GM12878 (cell line): Measurements from ENCODE around the gene ZNF506. TPM values are rescaled to one million over a fixed set of nuclear protein-coding genes. Genes with fewer than 3 reads are reported as not detected.

Source experiments
- ATAC-seq: fragments of 200-7000 bp; cut with Tn5 transposase; 3 replicates; pipeline ENCODE4 v1.9.1; 2020; ENCODE audit warnings: mild to moderate bottlenecking, moderate library complexity
- BruUV-seq: library from RNA; stranded (reverse); fragments of 400-500 nt; replicated peaks from 2 replicates; lab custom pipeline; 2021; lab: Mats Ljungman, UMichigan
- CTCF ChIA-PET: fragments of 300-600 bp; sonication (Branson Sonifier 250); formaldehyde crosslinking; extraction: SDS; loops from one replicate; lab custom pipeline; 2021; ENCODE audit warnings: inconsistent platforms; lab: Yijun Ruan, JAX
- POLR2A ChIA-PET: fragments of 350-600 bp; formaldehyde crosslinking; extraction: SDS; loops from one replicate; lab custom pipeline; 2021; ENCODE audit warnings: inconsistent platforms; lab: Charles Lee
- RAD21 ChIA-PET: fragments of 300-600 bp; sonication (Branson Sonifier 250); formaldehyde crosslinking; loops from one replicate; lab custom pipeline; 2023; ENCODE audit warnings: antibody characterized with exemption; ENCODE audit not compliant: unreplicated experiment; lab: Charles Lee
- SMC1A ChIA-PET: fragments of 300-600 bp; sonication (Branson Sonifier 250); formaldehyde crosslinking; loops from one replicate; lab custom pipeline; 2023; ENCODE audit not compliant: unreplicated experiment, uncharacterized antibody; lab: Charles Lee
- DNase-seq: peaks from one replicate; pipeline ENCODE4 v3.0.0-alpha.2; 2011; ENCODE audit warnings: low read depth, low spot score
- FAIRE-seq: peaks from 3 replicates; lab custom pipeline; 2011; peaks lifted over from hg19 to GRCh38; lab: Jason Lieb, UNC
- H2AFZ ChIP-seq: 2 replicates; pipeline ENCODE4 v1.6.0; 2011; ENCODE audit warnings: low read depth, low read length, control low read depth; ENCODE audit not compliant: control insufficient read depth
- H3K27ac ChIP-seq: 2 replicates; pipeline ENCODE4 v1.5.1; 2011; ENCODE audit warnings: control low read depth; ENCODE audit not compliant: control insufficient read depth, insufficient read depth
- H3K27me3 ChIP-seq, 2 experiments: replicated peaks in 1 of 2; 2 replicates each; pipeline versions ENCODE4 v1.6.0 to v1.6.1; 2011; ENCODE audit warnings: low read length in 1 of 2; ENCODE audit not compliant: control insufficient read depth in 2 of 2, insufficient read depth in 2 of 2
- H3K36me3 ChIP-seq, 2 experiments: 2 replicates each; pipeline ENCODE4 v1.5.1; 2011; ENCODE audit warnings: low read length in 1 of 2; ENCODE audit not compliant: control insufficient read depth in 2 of 2, insufficient read depth in 2 of 2
- H3K4me1 ChIP-seq: 2 replicates; pipeline ENCODE4 v1.6.1; 2011; ENCODE audit warnings: mild to moderate bottlenecking, low read length, moderate library complexity, mixed read lengths; ENCODE audit not compliant: control insufficient read depth, insufficient read depth
- H3K4me2 ChIP-seq: 2 replicates; pipeline ENCODE4 v1.6.0; 2011; ENCODE audit warnings: control low read depth; ENCODE audit not compliant: control insufficient read depth, insufficient read depth
- H3K4me3 ChIP-seq: fragments of 200-600 bp; sonication (generic); 2 replicates; pipeline ENCODE4 v1.5.1; 2016
- H3K79me2 ChIP-seq: 2 replicates; pipeline ENCODE4 v1.6.0; 2011; ENCODE audit warnings: low read length; ENCODE audit not compliant: control insufficient read depth, insufficient read depth
- H3K9ac ChIP-seq: 2 replicates; pipeline ENCODE4 v1.8.0; 2011; ENCODE audit warnings: low read length, control low read depth, mixed read lengths; ENCODE audit not compliant: control insufficient read depth, insufficient read depth
- H3K9me3 ChIP-seq: replicated peaks from 3 replicates; pipeline ENCODE4 v1.5.1; 2011; ENCODE audit warnings: mild to moderate bottlenecking, low read length; ENCODE audit not compliant: control insufficient read depth, insufficient read depth
- H4K20me1 ChIP-seq: 2 replicates; pipeline ENCODE4 v1.6.0; 2011; ENCODE audit not compliant: control insufficient read depth, insufficient read depth
- ATF2 ChIP-seq: IDR thresholded peaks from 2 replicates; pipeline ENCODE4 v1.6.1; 2012; ENCODE audit warnings: low read length, inconsistent platforms
- BACH1 ChIP-seq: fragments of 450-650 bp; IDR thresholded peaks from 2 replicates; pipeline ENCODE4 v1.6.1; 2017; ENCODE audit warnings: mild to moderate bottlenecking, borderline replicate concordance
- HDAC2 ChIP-seq: fragments of 200-600 bp; sonication (generic); IDR thresholded peaks from 2 replicates; pipeline ENCODE4 v1.6.1; 2017
- KLF5 ChIP-seq: fragments of 450-650 bp; IDR thresholded peaks from 2 replicates; pipeline ENCODE4 v1.6.1; 2014; ENCODE audit warnings: mild to moderate bottlenecking; ENCODE audit not compliant: partially characterized antibody
- NFXL1 ChIP-seq: fragments of 450-650 bp; IDR thresholded peaks from 2 replicates; pipeline ENCODE4 v1.6.1; 2017; ENCODE audit warnings: antibody characterized with exemption, mild to moderate bottlenecking, borderline replicate concordance
- NFYA ChIP-seq: IDR thresholded peaks from 2 replicates; pipeline ENCODE4 v1.6.1; 2011; ENCODE audit warnings: low read depth, mild to moderate bottlenecking, low read length, improper control_type of control experiment, borderline replicate concordance
- POU2F2 ChIP-seq: IDR thresholded peaks from 3 replicates; pipeline ENCODE4 v1.6.1; 2011; ENCODE audit warnings: low read depth, mild to moderate bottlenecking, low read length, borderline replicate concordance
- ZBTB33 ChIP-seq: fragments of 450-650 bp; IDR thresholded peaks from 2 replicates; pipeline ENCODE4 v1.6.1; 2017; ENCODE audit warnings: mild to moderate bottlenecking
- ZNF384 ChIP-seq: IDR thresholded peaks from 2 replicates; pipeline ENCODE4 v1.6.1; 2012; ENCODE audit warnings: low read depth, mild to moderate bottlenecking, low read length, improper control_type of control experiment, borderline replicate concordance
- WGBS: methylation state at CpG from one replicate; pipeline ENCODE4 v1.1.6; 2016; ENCODE audit warnings: low lambda C conversion rate; ENCODE audit not compliant: insufficient replicate concordance, insufficient coverage; ENCODE audit errors: missing lambda C conversion rate; 5-methylcytosine and 5-hydroxymethylcytosine counted together
- in situ Hi-C: fragments of 300-500 bp; cut with MboI; formaldehyde crosslinking; loops from 9 replicates; pipeline ENCODE4 v1.14.3; 2018; ENCODE audit warnings: mixed read lengths
- intact Hi-C: fragments of 100-400 bp; cut with micrococcal nuclease; formaldehyde crosslinking; loops from one replicate; pipeline ENCODE4 v1.14.2; 2022; ENCODE audit not compliant: unreplicated experiment
- polyA plus RNA-seq, 11 experiments: library from polyadenylated mRNA; depleted of rRNA in 4 of 11; unstranded in 6 of 11; stranded (reverse) in 5 of 11; fragments of >200 nt; fragmentation: Nextera tagmentation in 4 of 11; fragmentation: Illumina TruSeq in 1 of 11; extraction: Ambion mirVana in 4 of 11; extraction: Trizol in 1 of 11; gene quantifications; 1 replicate in 1 of 11; 2 replicates in 10 of 11; pipeline versions ENCODE4 v1.2.1 to v1.2.3, GENCODE V29; 2011 to 2016; ENCODE audit warnings: inconsistent platforms in 2 of 11, missing spikeins in 2 of 11, low read depth in 1 of 11
- total RNA-seq, 4 experiments: library from RNA; depleted of rRNA in 3 of 4; stranded (reverse); fragments of >200 nt in 3 of 4; fragmentation: Illumina TruSeq in 1 of 4; extraction: Trizol in 1 of 4; gene quantifications; 2 replicates each; pipeline versions ENCODE4 v1.2.1 to v1.2.3, GENCODE V29; 2013 to 2021
- TF ChIP-seq, protein P1 (sequence below): fragments of 450-650 bp; IDR thresholded peaks from 2 replicates; pipeline ENCODE4 v1.6.1; 2016; ENCODE audit warnings: mild to moderate bottlenecking
- TF ChIP-seq, protein P2 (sequence below): IDR thresholded peaks from 2 replicates; pipeline ENCODE4 v1.6.1; 2011; ENCODE audit warnings: borderline replicate concordance, low read depth, mild to moderate bottlenecking, moderate library complexity, mixed read lengths, low read length; ENCODE audit not compliant: insufficient read depth; ENCODE audit errors: extremely low read length
- TF ChIP-seq, protein P3 (sequence below): fragments of 450-650 bp; IDR thresholded peaks from 2 replicates; pipeline ENCODE4 v1.6.1; 2016; ENCODE audit warnings: mild to moderate bottlenecking, moderate library complexity, borderline replicate concordance

The ZNF506 gene
- total and polyA plus RNA-seq, 10 of the 15 experiments (the other 5 are each of a cell fraction or from before 2014, with no cell fraction given) = 3.5 to 12.0 (median 7.9) TPM

DNA sequence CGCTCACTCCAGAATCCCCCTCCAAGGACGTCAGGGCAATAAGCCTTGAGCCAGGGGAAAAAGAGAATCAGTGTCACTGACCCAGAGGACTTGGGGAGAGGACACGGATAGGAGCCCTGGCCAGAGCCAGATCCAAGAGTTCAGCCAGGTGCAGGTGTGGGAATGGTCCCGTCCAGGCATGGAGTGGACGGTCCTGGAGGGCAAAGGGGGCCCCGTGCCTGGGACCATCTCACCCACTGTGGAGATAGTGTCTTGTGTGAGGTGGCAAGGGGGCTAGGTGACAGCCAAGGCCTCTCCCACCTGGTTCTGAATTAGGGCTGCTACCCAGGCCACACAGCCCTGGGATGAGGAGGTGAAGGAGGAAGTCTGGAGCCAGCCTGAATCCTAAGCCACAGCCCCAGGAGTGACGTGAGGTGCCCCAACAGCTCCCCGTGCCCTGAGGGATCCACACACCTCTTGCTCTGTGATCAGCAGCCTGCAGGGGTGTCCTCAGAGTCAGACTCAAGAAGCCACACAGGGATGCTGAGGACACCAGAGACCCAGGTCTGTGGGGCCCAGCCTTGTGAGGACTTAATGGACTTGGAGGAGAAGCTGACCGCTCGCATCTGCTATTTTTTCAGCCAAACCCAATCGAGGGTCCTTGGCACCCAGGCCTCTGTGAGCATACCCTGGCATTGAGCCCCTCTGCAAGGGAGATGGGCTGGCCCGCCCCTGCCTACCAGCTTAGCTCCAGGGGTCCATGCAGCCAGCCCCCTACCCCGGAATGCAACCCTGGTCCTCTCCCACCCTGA is 72.2 kb downstream of the ZNF506 start:
- Histone ChIP-seq H3K9ac (no peak overlapping the region), H3K27me3 (no peaks in the 10 kb centered on the region), H3K36me3 (no peaks in the 10 kb centered on the region), H3K4me1 (no peaks in the 10 kb centered on the region), H3K4me3 (no peak overlapping the region), H3K4me2 (no peak overlapping the region), H4K20me1 (no peaks in the 10 kb centered on the region), H3K27ac (no peak overlapping the region), H3K9me3 (peaks cover 2% of the 10 kb centered on the region; the same call in 1 of the 3 replicates), H2AFZ (no peak overlapping the region), H3K79me2 (no peaks in the 10 kb centered on the region)
- WGBS = 57% methylated on average over 13 of the region's 13 CpGs
- in situ Hi-C loops (no loop called here), intact Hi-C loops (no loop called here)
- FAIRE-seq (no peak), DNase-seq (no peak), ATAC-seq (no peak)
- no TSS peak for BruUV-seq
- CTCF ChIA-PET = no interaction called here
- POLR2A ChIA-PET = no interaction called here
- SMC1A ChIA-PET = no interaction called here
- RAD21 ChIA-PET = no interaction called here
- no peak for TF ChIP-seq ZNF384
- TF ChIP-seq, protein P1, sequence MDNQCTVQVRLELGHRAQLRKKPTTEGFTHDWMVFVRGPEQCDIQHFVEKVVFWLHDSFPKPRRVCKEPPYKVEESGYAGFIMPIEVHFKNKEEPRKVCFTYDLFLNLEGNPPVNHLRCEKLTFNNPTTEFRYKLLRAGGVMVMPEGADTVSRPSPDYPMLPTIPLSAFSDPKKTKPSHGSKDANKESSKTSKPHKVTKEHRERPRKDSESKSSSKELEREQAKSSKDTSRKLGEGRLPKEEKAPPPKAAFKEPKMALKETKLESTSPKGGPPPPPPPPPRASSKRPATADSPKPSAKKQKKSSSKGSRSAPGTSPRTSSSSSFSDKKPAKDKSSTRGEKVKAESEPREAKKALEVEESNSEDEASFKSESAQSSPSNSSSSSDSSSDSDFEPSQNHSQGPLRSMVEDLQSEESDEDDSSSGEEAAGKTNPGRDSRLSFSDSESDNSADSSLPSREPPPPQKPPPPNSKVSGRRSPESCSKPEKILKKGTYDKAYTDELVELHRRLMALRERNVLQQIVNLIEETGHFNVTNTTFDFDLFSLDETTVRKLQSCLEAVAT = no peak
- TF ChIP-seq, protein P2, sequence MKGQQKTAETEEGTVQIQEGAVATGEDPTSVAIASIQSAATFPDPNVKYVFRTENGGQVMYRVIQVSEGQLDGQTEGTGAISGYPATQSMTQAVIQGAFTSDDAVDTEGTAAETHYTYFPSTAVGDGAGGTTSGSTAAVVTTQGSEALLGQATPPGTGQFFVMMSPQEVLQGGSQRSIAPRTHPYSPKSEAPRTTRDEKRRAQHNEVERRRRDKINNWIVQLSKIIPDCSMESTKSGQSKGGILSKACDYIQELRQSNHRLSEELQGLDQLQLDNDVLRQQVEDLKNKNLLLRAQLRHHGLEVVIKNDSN = no peak
- no peak for TF ChIP-seq ATF2
- TF ChIP-seq BACH1 = no peak
- TF ChIP-seq HDAC2 = no peak
- no peak for TF ChIP-seq KLF5
- TF ChIP-seq NFYA = no peak
- TF ChIP-seq NFXL1 = no peak
- TF ChIP-seq, protein P3, sequence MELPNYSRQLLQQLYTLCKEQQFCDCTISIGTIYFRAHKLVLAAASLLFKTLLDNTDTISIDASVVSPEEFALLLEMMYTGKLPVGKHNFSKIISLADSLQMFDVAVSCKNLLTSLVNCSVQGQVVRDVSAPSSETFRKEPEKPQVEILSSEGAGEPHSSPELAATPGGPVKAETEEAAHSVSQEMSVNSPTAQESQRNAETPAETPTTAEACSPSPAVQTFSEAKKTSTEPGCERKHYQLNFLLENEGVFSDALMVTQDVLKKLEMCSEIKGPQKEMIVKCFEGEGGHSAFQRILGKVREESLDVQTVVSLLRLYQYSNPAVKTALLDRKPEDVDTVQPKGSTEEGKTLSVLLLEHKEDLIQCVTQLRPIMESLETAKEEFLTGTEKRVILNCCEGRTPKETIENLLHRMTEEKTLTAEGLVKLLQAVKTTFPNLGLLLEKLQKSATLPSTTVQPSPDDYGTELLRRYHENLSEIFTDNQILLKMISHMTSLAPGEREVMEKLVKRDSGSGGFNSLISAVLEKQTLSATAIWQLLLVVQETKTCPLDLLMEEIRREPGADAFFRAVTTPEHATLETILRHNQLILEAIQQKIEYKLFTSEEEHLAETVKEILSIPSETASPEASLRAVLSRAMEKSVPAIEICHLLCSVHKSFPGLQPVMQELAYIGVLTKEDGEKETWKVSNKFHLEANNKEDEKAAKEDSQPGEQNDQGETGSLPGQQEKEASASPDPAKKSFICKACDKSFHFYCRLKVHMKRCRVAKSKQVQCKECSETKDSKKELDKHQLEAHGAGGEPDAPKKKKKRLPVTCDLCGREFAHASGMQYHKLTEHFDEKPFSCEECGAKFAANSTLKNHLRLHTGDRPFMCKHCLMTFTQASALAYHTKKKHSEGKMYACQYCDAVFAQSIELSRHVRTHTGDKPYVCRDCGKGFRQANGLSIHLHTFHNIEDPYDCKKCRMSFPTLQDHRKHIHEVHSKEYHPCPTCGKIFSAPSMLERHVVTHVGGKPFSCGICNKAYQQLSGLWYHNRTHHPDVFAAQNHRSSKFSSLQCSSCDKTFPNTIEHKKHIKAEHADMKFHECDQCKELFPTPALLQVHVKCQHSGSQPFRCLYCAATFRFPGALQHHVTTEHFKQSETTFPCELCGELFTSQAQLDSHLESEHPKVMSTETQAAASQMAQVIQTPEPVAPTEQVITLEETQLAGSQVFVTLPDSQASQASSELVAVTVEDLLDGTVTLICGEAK = no peak
- no peak for TF ChIP-seq ZBTB33
- no peak for TF ChIP-seq POU2F2
